OCI-LY7 (cell line): ENCODE measurements around the gene HAPLN3. TPM values are rescaled to one million over a fixed set of nuclear protein-coding genes. Genes with fewer than 3 reads are reported as not detected.

Source experiments
- BruUV-seq: library from RNA; stranded (reverse); fragments of 400-500 nt; replicated peaks from 2 replicates; lab custom pipeline; 2021; lab: Mats Ljungman, UMichigan
- CTCF ChIA-PET: fragments of 300-600 bp; sonication (Branson Sonifier 250); formaldehyde crosslinking; loops from one replicate; lab custom pipeline; 2022; ENCODE audit warnings: antibody characterized with exemption; ENCODE audit not compliant: unreplicated experiment; lab: Charles Lee
- POLR2A ChIA-PET: fragments of 300-600 bp; sonication (Branson Sonifier 250); formaldehyde crosslinking; loops from one replicate; lab custom pipeline; 2022; ENCODE audit warnings: antibody characterized with exemption; lab: Charles Lee
- DNase-seq: peaks from one replicate; pipeline ENCODE4 v3.0.0-alpha.2; 2015; ENCODE audit warnings: low spot score
- H2AFZ ChIP-seq: fragments of 200-600 bp; sonication (generic), shearing (Covaris generic); 2 replicates; pipeline ENCODE4 v1.6.1; 2014; ENCODE audit warnings: mild to moderate bottlenecking, antibody characterized with exemption, low read length, moderate library complexity
- H3K27ac ChIP-seq: fragments of 200-600 bp; sonication (generic); 2 replicates; pipeline ENCODE4 v1.5.1; 2014; ENCODE audit warnings: mixed run types, low read depth, mild to moderate bottlenecking, moderate library complexity, low read length, inconsistent platforms; ENCODE audit not compliant: poor library complexity, severe bottlenecking
- H3K36me3 ChIP-seq: fragments of 200-600 bp; sonication (generic); 2 replicates; pipeline ENCODE4 v1.6.1; 2014; ENCODE audit warnings: mild to moderate bottlenecking, antibody characterized with exemption, low read length, moderate library complexity, mixed read lengths; ENCODE audit not compliant: insufficient read depth
- H3K4me1 ChIP-seq: fragments of 200-600 bp; sonication (generic); 2 replicates; pipeline ENCODE4 v1.5.1; 2014; ENCODE audit warnings: mild to moderate bottlenecking, low read length; ENCODE audit not compliant: insufficient read depth, poor library complexity, severe bottlenecking
- H3K4me2 ChIP-seq: fragments of 200-600 bp; sonication (generic); 2 replicates; pipeline ENCODE4 v1.6.1; 2014; ENCODE audit warnings: mild to moderate bottlenecking, low read length
- H3K4me3 ChIP-seq: fragments of 200-600 bp; sonication (generic); 2 replicates; pipeline ENCODE4 v1.5.1; 2014; ENCODE audit warnings: mild to moderate bottlenecking, low read depth, low read length; ENCODE audit not compliant: poor library complexity, severe bottlenecking
- H3K79me2 ChIP-seq: fragments of 200-600 bp; sonication (generic); 2 replicates; pipeline ENCODE4 v1.6.1; 2016; ENCODE audit warnings: low read depth, mild to moderate bottlenecking, low read length, moderate library complexity, mixed read lengths; ENCODE audit not compliant: insufficient read depth
- H3K9me2 ChIP-seq: fragments of 200-600 bp; sonication (generic); 2 replicates; pipeline ENCODE4 v1.6.1; 2016; ENCODE audit warnings: mild to moderate bottlenecking, low read length, mixed read lengths; ENCODE audit not compliant: insufficient read depth
- H3K9me3 ChIP-seq: fragments of 200-600 bp; sonication (generic); 2 replicates; pipeline ENCODE4 v1.6.1; 2014; ENCODE audit warnings: mild to moderate bottlenecking, mixed run types, low read length, mixed read lengths
- H4K20me1 ChIP-seq: fragments of 200-600 bp; sonication (generic); 2 replicates; pipeline ENCODE4 v1.6.1; 2014; ENCODE audit warnings: mild to moderate bottlenecking, antibody characterized with exemption, low read length, moderate library complexity, mixed read lengths; ENCODE audit not compliant: insufficient read depth
- EZH2phosphoT487 ChIP-seq: fragments of 200-600 bp; sonication (generic); IDR thresholded peaks from 2 replicates; pipeline ENCODE4 v1.6.1; 2018; ENCODE audit warnings: low read depth, borderline replicate concordance, mild to moderate bottlenecking, mixed run types, antibody characterized with exemption, low read length, moderate library complexity, mixed read lengths
- intact Hi-C: fragments of 100-400 bp; cut with micrococcal nuclease; formaldehyde crosslinking; loops from one replicate; pipeline ENCODE4 v1.10.0; 2022; ENCODE audit not compliant: unreplicated experiment
- total RNA-seq, 2 experiments: library from RNA; depleted of rRNA in 1 of 2; stranded (reverse); fragments of >200 nt in 1 of 2; shearing (Covaris generic) in 1 of 2; gene quantifications; 2 replicates each; pipeline ENCODE4 v1.2.3, GENCODE V29; 2014 to 2022
- TF ChIP-seq, protein P1 (sequence below): fragments of 200-600 bp; sonication (generic); conservative IDR thresholded peaks from 2 replicates; pipeline ENCODE4 v1.5.1; 2014; ENCODE audit warnings: mild to moderate bottlenecking, antibody characterized with exemption, low read length, moderate library complexity, mixed read lengths

The HAPLN3 gene
- total RNA-seq, 2 experiments from 2014 or later = 0.93 to 0.98 TPM

GRCh38 chr15:88896333-88897033 is 1.1 kb upstream of the HAPLN3 start:
- intact Hi-C loops = no loop called here
- DNase-seq = no peak
- Histone ChIP-seq H3K4me1 (peaks cover 3% of the 10 kb centered on the region), H3K27ac (no peak overlapping the region), H3K79me2 (no peaks in the 10 kb centered on the region), H3K4me2 (no peak overlapping the region), H3K9me2 (no peaks in the 10 kb centered on the region), H3K4me3 (no peak overlapping the region), H2AFZ (no peak overlapping the region), H3K9me3 (no peaks in the 10 kb centered on the region), H3K36me3 (no peaks in the 10 kb centered on the region), H4K20me1 (no peaks in the 10 kb centered on the region)
- CTCF ChIA-PET = no interaction called here
- TF ChIP-seq, protein P1, sequence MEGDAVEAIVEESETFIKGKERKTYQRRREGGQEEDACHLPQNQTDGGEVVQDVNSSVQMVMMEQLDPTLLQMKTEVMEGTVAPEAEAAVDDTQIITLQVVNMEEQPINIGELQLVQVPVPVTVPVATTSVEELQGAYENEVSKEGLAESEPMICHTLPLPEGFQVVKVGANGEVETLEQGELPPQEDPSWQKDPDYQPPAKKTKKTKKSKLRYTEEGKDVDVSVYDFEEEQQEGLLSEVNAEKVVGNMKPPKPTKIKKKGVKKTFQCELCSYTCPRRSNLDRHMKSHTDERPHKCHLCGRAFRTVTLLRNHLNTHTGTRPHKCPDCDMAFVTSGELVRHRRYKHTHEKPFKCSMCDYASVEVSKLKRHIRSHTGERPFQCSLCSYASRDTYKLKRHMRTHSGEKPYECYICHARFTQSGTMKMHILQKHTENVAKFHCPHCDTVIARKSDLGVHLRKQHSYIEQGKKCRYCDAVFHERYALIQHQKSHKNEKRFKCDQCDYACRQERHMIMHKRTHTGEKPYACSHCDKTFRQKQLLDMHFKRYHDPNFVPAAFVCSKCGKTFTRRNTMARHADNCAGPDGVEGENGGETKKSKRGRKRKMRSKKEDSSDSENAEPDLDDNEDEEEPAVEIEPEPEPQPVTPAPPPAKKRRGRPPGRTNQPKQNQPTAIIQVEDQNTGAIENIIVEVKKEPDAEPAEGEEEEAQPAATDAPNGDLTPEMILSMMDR = no peak
- TF ChIP-seq EZH2phosphoT487 = no peak
- no TSS peak for BruUV-seq
- POLR2A ChIA-PET = no interaction called here

DNA sequence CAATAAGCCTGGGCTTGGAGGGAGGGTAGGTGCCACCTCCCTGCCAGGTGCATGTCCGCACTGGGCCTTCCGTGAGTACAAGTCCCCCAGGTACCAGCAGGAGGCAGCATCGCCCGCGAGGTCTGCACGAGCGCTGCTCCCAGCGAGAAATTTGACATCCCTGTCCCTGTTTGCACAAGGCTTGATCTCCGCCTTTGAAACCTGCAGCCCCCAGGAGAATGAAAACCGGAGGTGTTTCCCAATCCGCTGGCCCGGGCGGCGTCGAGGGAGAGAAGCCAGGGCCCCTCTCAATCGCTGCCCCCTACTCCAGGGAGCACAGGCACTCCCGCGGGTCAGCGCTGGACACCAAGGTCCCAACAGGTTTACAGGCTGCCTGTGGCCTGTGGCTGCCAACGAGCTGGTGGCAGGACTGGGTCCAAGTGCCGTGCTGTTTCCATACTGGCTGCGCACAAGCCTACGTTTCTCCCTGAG is 961 bp downstream of the HAPLN3 start:
- Histone ChIP-seq H3K79me2 (no peaks in the 10 kb centered on the region), H3K4me3 (no peak overlapping the region), H3K4me1 (peaks cover 3% of the 10 kb centered on the region), H3K9me3 (no peaks in the 10 kb centered on the region), H3K27ac (no peak overlapping the region), H3K36me3 (no peaks in the 10 kb centered on the region), H4K20me1 (no peaks in the 10 kb centered on the region), H3K4me2 (no peak overlapping the region), H2AFZ (no peak overlapping the region), H3K9me2 (no peaks in the 10 kb centered on the region)
- TF ChIP-seq, protein P1 = peak; percentile 72
- TF ChIP-seq EZH2phosphoT487 = no peak
- POLR2A ChIA-PET = no interaction called here
- intact Hi-C loops = no loop called here
- peak; percentile 23 for DNase-seq
- CTCF ChIA-PET = no interaction called here
- no TSS peak for BruUV-seq

DNA sequence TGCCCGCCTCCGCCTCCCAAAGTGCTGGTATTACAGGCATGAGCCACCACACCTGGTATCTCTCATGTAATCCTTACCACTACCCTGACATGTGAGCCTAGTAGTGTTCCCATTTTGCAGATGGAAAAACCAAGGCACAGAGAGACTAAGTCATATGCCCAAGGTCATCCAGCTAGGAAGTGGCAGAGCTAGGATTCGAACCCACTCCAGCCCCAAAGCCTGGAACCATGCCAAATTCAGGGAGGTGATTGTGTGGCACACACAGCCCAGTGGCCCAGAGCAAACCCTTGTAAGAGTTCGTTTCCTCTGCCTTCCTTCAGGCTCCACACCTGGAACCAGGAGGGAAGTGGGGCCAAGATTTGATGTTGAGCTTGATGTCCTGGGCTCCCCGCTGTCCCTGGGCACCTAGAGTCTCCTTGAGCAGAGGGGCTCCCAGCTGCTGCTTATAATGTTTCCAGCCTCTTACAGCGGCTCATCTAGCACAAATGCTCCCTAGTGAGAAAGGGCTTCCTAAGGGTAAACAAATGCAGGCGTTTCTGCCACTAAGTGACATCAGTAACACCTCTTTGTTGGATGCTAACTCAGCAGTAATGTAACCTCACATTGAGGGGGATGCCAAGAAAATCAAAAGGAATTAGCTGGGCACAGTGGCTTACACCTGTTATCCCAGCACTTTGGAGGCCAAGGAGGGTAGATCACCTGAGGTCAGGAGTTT is 3.6 kb downstream of the HAPLN3 start:
- H3K27ac ChIP-seq = no peak overlapping the region
- H3K79me2 ChIP-seq = no peaks in the 10 kb centered on the region
- H3K9me2 ChIP-seq = no peaks in the 10 kb centered on the region
- CTCF ChIA-PET = no interaction called here
- H4K20me1 ChIP-seq = no peaks in the 10 kb centered on the region
- H3K4me2 ChIP-seq = no peak overlapping the region
- no TSS peak for BruUV-seq
- intact Hi-C loops = no loop called here
- no peak overlapping the region for H2AFZ ChIP-seq
- no peaks in the 10 kb centered on the region for H3K9me3 ChIP-seq
- POLR2A ChIA-PET = no interaction called here
- H3K36me3 ChIP-seq = no peaks in the 10 kb centered on the region
- DNase-seq = no peak
- TF ChIP-seq, protein P1 = no peak
- TF ChIP-seq EZH2phosphoT487 = no peak
- H3K4me3 ChIP-seq = no peak overlapping the region
- peaks cover 3% of the 10 kb centered on the region for H3K4me1 ChIP-seq
